Panc1 (cell line): Measurements from ENCODE around the gene PLPPR4.

Source experiments
- TF ChIP-seq, protein P1 (sequence below): fragments of 450-650 bp; IDR thresholded peaks from 2 replicates; pipeline ENCODE4 v1.5.1; 2017; ENCODE audit warnings: mild to moderate bottlenecking
- TF ChIP-seq, protein P2 (sequence below), 2 experiments: IDR thresholded peaks; 2 replicates each; pipeline ENCODE4 v1.6.1; 2011 to 2012; ENCODE audit warnings: low read depth in 2 of 2, control low read depth in 1 of 2, low read length in 1 of 2, mild to moderate bottlenecking in 1 of 2, moderate library complexity in 1 of 2; ENCODE audit not compliant: insufficient read depth in 1 of 2

- TF ChIP-seq, protein P1, sequence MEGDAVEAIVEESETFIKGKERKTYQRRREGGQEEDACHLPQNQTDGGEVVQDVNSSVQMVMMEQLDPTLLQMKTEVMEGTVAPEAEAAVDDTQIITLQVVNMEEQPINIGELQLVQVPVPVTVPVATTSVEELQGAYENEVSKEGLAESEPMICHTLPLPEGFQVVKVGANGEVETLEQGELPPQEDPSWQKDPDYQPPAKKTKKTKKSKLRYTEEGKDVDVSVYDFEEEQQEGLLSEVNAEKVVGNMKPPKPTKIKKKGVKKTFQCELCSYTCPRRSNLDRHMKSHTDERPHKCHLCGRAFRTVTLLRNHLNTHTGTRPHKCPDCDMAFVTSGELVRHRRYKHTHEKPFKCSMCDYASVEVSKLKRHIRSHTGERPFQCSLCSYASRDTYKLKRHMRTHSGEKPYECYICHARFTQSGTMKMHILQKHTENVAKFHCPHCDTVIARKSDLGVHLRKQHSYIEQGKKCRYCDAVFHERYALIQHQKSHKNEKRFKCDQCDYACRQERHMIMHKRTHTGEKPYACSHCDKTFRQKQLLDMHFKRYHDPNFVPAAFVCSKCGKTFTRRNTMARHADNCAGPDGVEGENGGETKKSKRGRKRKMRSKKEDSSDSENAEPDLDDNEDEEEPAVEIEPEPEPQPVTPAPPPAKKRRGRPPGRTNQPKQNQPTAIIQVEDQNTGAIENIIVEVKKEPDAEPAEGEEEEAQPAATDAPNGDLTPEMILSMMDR: no peak
- TF ChIP-seq, protein P2, sequence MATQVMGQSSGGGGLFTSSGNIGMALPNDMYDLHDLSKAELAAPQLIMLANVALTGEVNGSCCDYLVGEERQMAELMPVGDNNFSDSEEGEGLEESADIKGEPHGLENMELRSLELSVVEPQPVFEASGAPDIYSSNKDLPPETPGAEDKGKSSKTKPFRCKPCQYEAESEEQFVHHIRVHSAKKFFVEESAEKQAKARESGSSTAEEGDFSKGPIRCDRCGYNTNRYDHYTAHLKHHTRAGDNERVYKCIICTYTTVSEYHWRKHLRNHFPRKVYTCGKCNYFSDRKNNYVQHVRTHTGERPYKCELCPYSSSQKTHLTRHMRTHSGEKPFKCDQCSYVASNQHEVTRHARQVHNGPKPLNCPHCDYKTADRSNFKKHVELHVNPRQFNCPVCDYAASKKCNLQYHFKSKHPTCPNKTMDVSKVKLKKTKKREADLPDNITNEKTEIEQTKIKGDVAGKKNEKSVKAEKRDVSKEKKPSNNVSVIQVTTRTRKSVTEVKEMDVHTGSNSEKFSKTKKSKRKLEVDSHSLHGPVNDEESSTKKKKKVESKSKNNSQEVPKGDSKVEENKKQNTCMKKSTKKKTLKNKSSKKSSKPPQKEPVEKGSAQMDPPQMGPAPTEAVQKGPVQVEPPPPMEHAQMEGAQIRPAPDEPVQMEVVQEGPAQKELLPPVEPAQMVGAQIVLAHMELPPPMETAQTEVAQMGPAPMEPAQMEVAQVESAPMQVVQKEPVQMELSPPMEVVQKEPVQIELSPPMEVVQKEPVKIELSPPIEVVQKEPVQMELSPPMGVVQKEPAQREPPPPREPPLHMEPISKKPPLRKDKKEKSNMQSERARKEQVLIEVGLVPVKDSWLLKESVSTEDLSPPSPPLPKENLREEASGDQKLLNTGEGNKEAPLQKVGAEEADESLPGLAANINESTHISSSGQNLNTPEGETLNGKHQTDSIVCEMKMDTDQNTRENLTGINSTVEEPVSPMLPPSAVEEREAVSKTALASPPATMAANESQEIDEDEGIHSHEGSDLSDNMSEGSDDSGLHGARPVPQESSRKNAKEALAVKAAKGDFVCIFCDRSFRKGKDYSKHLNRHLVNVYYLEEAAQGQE (IDR thresholded peaks at IDR 0.05; ENCODE audit: insufficient read depth in 1 of 2, low read depth in 2 of 2, low read length in 1 of 2): no peak
Observed at GRCh38 chr1:99334991-99335390, 70.7 kb downstream of the PLPPR4 start.
